Measurements from ENCODE around the gene SEMA7A.

GRCh38 chr15:74414603-74415338, 19.0 kb downstream of the SEMA7A start:
- TF ChIP-seq CTCF (IDR thresholded peaks at IDR 0.05; ENCODE audit: insufficient read depth, low read length, poor library complexity, severe bottlenecking) (no peak), EZH2phosphoT487 (conservative IDR thresholded peaks at IDR 0.05; ENCODE audit: low read length) (no peak)
